Measurements from ENCODE around the gene FMNL1.

The FMNL1 gene

GRCh38 chr17:45247429-45248131 lies 25.9 kb downstream of the FMNL1 start:
- H3K27ac ChIP-seq: peak overlapping the region; percentile 91
- TF ChIP-seq ZFX (IDR thresholded peaks at IDR 0.05) (no peak), CTCF (conservative IDR thresholded peaks at IDR 0.05) (no peak)

GRCh38 chr17:45248132-45248957 lies 26.7 kb downstream of the FMNL1 start:
- peak overlapping the region; percentile 91 for H3K27ac ChIP-seq
- TF ChIP-seq CTCF (conservative IDR thresholded peaks at IDR 0.05) (no peak), ZFX (IDR thresholded peaks at IDR 0.05) (no peak)

- H3K27ac ChIP-seq: peak overlapping the region; percentile 54
- no peak for TF ChIP-seq CTCF (conservative IDR thresholded peaks at IDR 0.05)
- TF ChIP-seq ZFX (IDR thresholded peaks at IDR 0.05): no peak
Observed at GRCh38 chr17:45251931-45252330, 30.2 kb downstream of the FMNL1 start.

- H3K27ac ChIP-seq: peak overlapping the region; percentile 54; the same call in 1 of the 2 replicates
Observed at GRCh38 chr17:45253237-45253636, 31.6 kb downstream of the FMNL1 start.

- TF ChIP-seq ZFX (IDR thresholded peaks at IDR 0.05): no peak
- TF ChIP-seq CTCF (conservative IDR thresholded peaks at IDR 0.05): no peak
- no peak overlapping the region for H3K27ac ChIP-seq
Observed at GRCh38 chr17:45253879-45254278, 32.2 kb downstream of the FMNL1 start.

- TF ChIP-seq CTCF (conservative IDR thresholded peaks at IDR 0.05) (no peak), ZFX (IDR thresholded peaks at IDR 0.05) (no peak)
Observed at GRCh38 chr17:45255358-45255757, 33.7 kb downstream of the FMNL1 start.

GRCh38 chr17:45256114-45256966 lies 34.7 kb downstream of the FMNL1 start:
- no peak for TF ChIP-seq CTCF (conservative IDR thresholded peaks at IDR 0.05)
- no peak for TF ChIP-seq ZFX (IDR thresholded peaks at IDR 0.05)
- H3K27ac ChIP-seq: peak overlapping the region; percentile 1; the same call in 1 of the 2 replicates

More at GRCh38 chr17:45255358-45255757, 33.7 kb downstream of the FMNL1 start:
- no peak overlapping the region for H3K27ac ChIP-seq
